Measurements from ENCODE around the gene SLC51A. TPM values are rescaled to one million over a fixed set of nuclear protein-coding genes. Genes with fewer than 3 reads are reported as not detected.

SLC51A gene
- total RNA-seq, 6 donors from 2014 or later, result 0.89 to 3.2 (median 1.1) TPM

DNA sequence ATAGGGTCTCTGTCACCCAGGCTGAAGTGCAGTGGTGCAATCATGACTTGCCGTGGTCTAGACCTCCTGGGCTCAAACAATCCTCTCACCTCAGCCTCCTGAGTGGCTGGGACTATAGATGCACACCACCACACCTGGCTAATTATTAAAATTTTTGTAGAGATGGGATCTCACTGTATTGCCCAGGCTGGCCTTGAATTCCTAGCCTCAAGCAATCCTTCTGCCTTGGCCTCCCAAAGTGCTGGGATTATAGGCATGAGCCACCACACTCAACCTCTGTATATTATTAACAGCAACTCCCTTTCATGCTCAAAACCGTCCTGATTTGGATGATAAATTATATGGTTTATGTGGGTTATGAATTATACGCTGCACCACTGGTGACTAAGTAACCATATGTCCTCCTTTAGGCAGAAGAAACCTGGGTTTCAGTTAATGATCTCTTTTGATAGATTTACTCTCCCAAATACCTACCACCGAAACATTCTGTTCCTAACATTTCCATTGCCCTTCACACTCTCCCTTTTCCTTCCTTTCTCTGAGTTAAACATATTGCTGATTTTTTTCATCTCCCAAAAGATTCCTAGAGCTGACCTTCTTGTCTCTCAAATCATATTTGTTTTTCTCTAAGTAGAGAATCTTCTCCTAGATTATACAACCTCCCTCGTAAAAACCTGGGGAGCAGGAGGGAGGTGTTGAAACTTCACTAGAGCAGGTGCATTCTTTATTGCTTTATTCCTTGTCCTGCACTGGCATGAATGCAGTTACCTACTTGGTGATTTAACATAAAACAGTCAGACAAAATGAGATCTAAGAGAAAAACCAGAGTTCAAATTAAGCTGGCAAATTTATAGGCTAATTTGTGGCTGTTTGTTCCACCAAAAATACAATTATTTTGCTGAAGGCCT lies 38.3 kb downstream of the SLC51A start:
- no peak for DNase-seq
- H3K27me3 ChIP-seq, result no peaks in the 10 kb centered on the region
- H3K9me3 ChIP-seq, result no peaks in the 10 kb centered on the region
- H3K4me3 ChIP-seq, result no peak overlapping the region
- 69 to 80% methylated on average over 5 of the region's 5 CpGs for WGBS, 2 donors
- H3K36me3 ChIP-seq, result peaks cover 7 to 48% (median 21%) of the 10 kb centered on the region in 4 donors
- TF ChIP-seq POLR2A (IDR thresholded peaks at IDR 0.05) (no peak), EP300 (IDR thresholded peaks at IDR 0.05) (no peak), POLR2AphosphoS5 (IDR thresholded peaks at IDR 0.05) (no peak)
- TF ChIP-seq, protein P1, sequence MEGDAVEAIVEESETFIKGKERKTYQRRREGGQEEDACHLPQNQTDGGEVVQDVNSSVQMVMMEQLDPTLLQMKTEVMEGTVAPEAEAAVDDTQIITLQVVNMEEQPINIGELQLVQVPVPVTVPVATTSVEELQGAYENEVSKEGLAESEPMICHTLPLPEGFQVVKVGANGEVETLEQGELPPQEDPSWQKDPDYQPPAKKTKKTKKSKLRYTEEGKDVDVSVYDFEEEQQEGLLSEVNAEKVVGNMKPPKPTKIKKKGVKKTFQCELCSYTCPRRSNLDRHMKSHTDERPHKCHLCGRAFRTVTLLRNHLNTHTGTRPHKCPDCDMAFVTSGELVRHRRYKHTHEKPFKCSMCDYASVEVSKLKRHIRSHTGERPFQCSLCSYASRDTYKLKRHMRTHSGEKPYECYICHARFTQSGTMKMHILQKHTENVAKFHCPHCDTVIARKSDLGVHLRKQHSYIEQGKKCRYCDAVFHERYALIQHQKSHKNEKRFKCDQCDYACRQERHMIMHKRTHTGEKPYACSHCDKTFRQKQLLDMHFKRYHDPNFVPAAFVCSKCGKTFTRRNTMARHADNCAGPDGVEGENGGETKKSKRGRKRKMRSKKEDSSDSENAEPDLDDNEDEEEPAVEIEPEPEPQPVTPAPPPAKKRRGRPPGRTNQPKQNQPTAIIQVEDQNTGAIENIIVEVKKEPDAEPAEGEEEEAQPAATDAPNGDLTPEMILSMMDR (IDR thresholded peaks at IDR 0.05), result no peak
- no peak overlapping the region for H3K27ac ChIP-seq
- no peaks in the 10 kb centered on the region for H3K4me1 ChIP-seq
- ATAC-seq (ENCODE audit: low FRiP score in 2 of 2), result no peak

DNA sequence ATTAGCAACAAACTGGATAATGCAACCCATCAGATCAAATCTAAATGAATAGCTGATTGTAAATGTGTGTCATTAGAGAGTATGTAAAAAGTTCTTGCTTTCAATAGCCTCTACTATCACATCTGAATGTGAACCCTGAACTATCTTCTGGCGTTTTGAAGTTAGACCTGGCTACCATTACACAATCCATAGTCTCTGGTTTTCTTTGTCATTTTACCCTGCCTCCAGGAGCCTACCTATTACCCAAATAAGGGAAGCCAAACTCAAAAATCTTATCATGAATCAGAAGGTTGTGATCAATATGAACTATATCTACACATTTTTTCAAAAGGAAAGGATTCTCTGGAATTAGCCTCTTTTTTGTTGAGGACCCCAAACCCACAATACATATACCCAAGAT lies 39.4 kb downstream of the SLC51A start:
- ATAC-seq (ENCODE audit: low FRiP score in 2 of 2), result no peak
- WGBS, 2 donors, result 81 to 92% methylated on average over 1 of the region's 1 CpG

DNA sequence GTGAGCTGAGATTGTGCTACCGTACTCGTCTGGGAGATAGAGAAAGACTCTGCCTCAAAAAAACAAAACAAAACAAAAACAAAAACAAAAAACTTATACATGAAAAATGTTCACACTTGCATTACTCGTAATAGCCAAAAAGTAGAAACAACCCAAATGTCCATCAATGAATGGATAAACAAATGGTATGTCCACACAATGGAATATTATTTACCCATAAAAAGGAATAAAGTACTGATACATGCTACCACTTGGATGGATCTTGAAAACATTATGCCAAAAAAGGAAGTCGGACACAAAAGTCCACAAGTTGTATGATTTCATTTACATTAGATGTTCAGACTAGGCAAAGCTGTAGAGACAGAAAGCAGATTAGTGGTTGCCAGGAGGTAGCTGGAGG lies 44.5 kb downstream of the SLC51A start:
- DNase-seq (no peak), ATAC-seq (ENCODE audit: low FRiP score in 2 of 2) (no peak)
- Histone ChIP-seq H3K4me1 (no peaks in the 10 kb centered on the region), H3K27ac (no peak overlapping the region), H3K4me3 (no peak overlapping the region), H3K27me3 (no peaks in the 10 kb centered on the region), H3K9me3 (no peaks in the 10 kb centered on the region), H3K36me3 (peaks cover 4 to 67% (median 28%) of the 10 kb centered on the region in 4 donors)
- TF ChIP-seq, protein P1 (IDR thresholded peaks at IDR 0.05), result no peak
- TF ChIP-seq POLR2A (IDR thresholded peaks at IDR 0.05) (no peak), POLR2AphosphoS5 (IDR thresholded peaks at IDR 0.05) (no peak), EP300 (IDR thresholded peaks at IDR 0.05) (no peak)
- 97 to 100% methylated on average over 4 of the region's 4 CpGs for WGBS, 2 donors

More for the DNA sequence above, 39.4 kb downstream of the SLC51A start:
- no peak for DNase-seq
- Histone ChIP-seq H3K9me3 (no peaks in the 10 kb centered on the region), H3K27me3 (no peaks in the 10 kb centered on the region), H3K4me1 (no peaks in the 10 kb centered on the region), H3K4me3 (no peak overlapping the region), H3K27ac (no peak overlapping the region), H3K36me3 (peaks cover 7 to 53% (median 21%) of the 10 kb centered on the region in 4 donors)
- TF ChIP-seq POLR2AphosphoS5 (IDR thresholded peaks at IDR 0.05), result no peak
- no peak for TF ChIP-seq EP300 (IDR thresholded peaks at IDR 0.05)
- TF ChIP-seq POLR2A (IDR thresholded peaks at IDR 0.05), result no peak
- TF ChIP-seq, protein P1 (IDR thresholded peaks at IDR 0.05), result no peak

DNA sequence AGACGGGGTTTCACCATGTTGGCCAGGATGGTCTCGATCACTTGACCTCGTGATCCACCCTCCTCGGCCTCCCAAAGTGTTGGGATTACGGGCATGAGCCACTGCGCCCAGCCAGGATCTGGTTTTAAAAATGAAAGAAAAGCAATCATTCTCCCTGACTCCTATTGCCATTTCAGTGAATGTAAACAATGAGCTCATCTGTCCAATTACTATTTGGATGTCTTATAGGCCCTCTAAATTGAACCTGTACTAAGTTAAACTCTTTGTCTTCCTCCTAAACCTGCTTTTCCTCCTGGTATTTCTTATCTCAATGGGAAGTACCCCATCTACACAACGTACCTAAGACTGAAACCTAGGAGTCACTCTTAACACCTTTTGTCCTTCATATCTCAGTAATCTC lies 47.5 kb downstream of the SLC51A start:
- TF ChIP-seq POLR2AphosphoS5 (IDR thresholded peaks at IDR 0.05), result no peak
- no peak for TF ChIP-seq POLR2A (IDR thresholded peaks at IDR 0.05)
- TF ChIP-seq, protein P1 (IDR thresholded peaks at IDR 0.05), result no peak
- no peak for TF ChIP-seq EP300 (IDR thresholded peaks at IDR 0.05)
- peaks cover 0 to 73% (median 39%) of the 10 kb centered on the region in 4 donors for H3K36me3 ChIP-seq
- no peaks in the 10 kb centered on the region for H3K27me3 ChIP-seq

More for the DNA sequence above, 47.5 kb downstream of the SLC51A start:
- ATAC-seq (ENCODE audit: low FRiP score in 2 of 2) (no peak), DNase-seq (no peak)
- WGBS, 2 donors, result 94 to 97% methylated on average over 7 of the region's 7 CpGs
- Histone ChIP-seq H3K27ac (no peak overlapping the region), H3K4me1 (no peaks in the 10 kb centered on the region), H3K9me3 (no peaks in the 10 kb centered on the region), H3K4me3 (no peak overlapping the region)
